Prostate gland (tissue), 2 donors: ENCODE measurements around the gene PLEKHA7. TPM values are rescaled to one million over a fixed set of nuclear protein-coding genes. Genes with fewer than 3 reads are reported as not detected.

Experiments used
- DNase-seq: peaks from one replicate; pipeline ENCODE4 v3.0.0-alpha.2; 2019; ENCODE audit warnings: low spot score
- H3K27ac ChIP-seq, 2 donors: fragments of 200-600 bp; sonication (generic); 2 replicates each; pipeline ENCODE4 v1.5.1; 2017 to 2019
- H3K27me3 ChIP-seq: fragments of 200-600 bp; sonication (generic); replicated peaks from 2 replicates; pipeline ENCODE4 v1.5.1; 2019; ENCODE audit not compliant: insufficient read depth
- H3K36me3 ChIP-seq, 2 donors: fragments of 200-600 bp; sonication (generic); 1 replicate in 1 of 2; 2 replicates in 1 of 2; pipeline versions ENCODE4 v1.5.1 to v1.8.1; 2017 to 2019
- H3K4me1 ChIP-seq: fragments of 200-600 bp; sonication (generic); replicated peaks from 2 replicates; pipeline ENCODE4 v1.5.1; 2019
- H3K4me3 ChIP-seq, 2 donors: fragments of 200-600 bp; sonication (generic); 2 replicates each; pipeline ENCODE4 v1.5.1; 2017 to 2019
- H3K9me3 ChIP-seq: fragments of 200-600 bp; sonication (generic); 2 replicates; pipeline ENCODE4 v1.5.1; 2017
- POLR2A ChIP-seq: fragments of 450-650 bp; IDR thresholded peaks from one replicate; pipeline ENCODE4 v1.6.1; 2016; ENCODE audit warnings: antibody characterized with exemption, mild to moderate bottlenecking
- POLR2AphosphoS5 ChIP-seq: sonication (generic); formaldehyde crosslinking; IDR thresholded peaks from one replicate; pipeline ENCODE4 v1.6.1; 2017; ENCODE audit warnings: antibody characterized with exemption
- WGBS: methylation state at CpG from one replicate; pipeline ENCODE4 v1.1.5; 2018; 5-methylcytosine and 5-hydroxymethylcytosine counted together
- intact Hi-C: fragments of 100-400 bp; cut with DNase I; formaldehyde crosslinking; loops from one replicate; pipeline ENCODE4 v1.14.2; 2022
- total RNA-seq, 2 donors: library from RNA; depleted of rRNA; stranded (reverse); fragments of >200 nt; gene quantifications; one replicate each; pipeline ENCODE4 v1.1.0, GENCODE V29; 2016
- TF ChIP-seq, protein P1 (sequence below), 4 experiments: fragments of 200-600 bp in 2 of 4; fragments of 450-650 bp in 2 of 4; sonication (generic) in 2 of 4; IDR thresholded peaks; 1 replicate in 3 of 4; 2 replicates in 1 of 4; pipeline ENCODE4 v1.5.1; 2016 to 2019; ENCODE audit warnings: antibody characterized with exemption in 4 of 4, mild to moderate bottlenecking in 2 of 4, moderate library complexity in 2 of 4

Gene PLEKHA7
- total RNA-seq, 2 donors from 2014 or later = 14.6 to 38.3 TPM

DNA sequence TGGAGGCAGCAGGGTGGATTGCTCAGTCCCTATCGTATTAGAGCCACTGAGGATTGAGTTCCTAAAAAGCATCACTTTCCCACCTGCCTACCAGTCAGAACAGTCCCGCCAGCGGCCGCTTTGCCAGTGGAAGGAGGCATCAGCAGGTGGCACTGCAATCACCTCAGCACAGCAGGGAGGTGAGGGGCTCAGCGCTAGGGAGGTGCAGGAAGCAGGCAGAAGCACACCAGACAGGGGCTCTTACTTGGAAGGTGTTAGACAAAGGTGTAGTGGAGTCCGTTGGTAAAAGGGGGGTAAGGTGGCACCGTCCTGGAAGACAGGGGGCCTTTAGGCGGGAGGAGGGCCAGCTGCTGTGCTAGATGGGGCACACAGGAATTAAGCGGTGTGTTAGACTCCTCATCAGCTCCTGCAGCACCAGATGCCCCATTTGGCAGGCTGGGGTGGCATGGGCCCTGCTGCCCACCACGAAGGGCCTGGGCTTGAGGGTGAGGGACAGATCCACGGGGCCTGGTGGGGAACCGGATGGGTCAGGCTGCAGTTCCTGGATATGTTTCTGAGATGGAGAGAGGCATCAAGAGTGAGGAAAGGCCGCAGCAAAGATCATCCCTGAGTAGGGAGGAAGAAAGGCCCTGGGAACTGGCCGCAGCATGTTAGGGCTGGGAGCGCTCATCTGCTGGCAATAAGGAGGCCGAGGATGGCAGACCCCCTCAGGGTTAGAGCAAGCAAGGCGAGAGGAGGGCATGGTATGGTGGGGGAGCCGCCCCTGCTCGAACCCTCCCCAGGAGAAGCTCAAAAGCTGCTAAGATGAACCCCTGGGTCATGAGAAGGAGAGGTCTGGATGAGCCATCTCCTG is 233.3 kb downstream of the PLEKHA7 start:
- DNase-seq = no peak
- H3K4me1 ChIP-seq = no peaks in the 10 kb centered on the region
- intact Hi-C loops = loop anchor here (10.0 kb wide), 1 partner anchor 284 kb away; no protein-coding TSS in a partner anchor
- no peak overlapping the region for H3K27ac ChIP-seq
- H3K9me3 ChIP-seq = no peaks in the 10 kb centered on the region
- H3K4me3 ChIP-seq = no peak overlapping the region
- no peaks in the 10 kb centered on the region for H3K36me3 ChIP-seq
- TF ChIP-seq POLR2A = no peak
- TF ChIP-seq, protein P1, sequence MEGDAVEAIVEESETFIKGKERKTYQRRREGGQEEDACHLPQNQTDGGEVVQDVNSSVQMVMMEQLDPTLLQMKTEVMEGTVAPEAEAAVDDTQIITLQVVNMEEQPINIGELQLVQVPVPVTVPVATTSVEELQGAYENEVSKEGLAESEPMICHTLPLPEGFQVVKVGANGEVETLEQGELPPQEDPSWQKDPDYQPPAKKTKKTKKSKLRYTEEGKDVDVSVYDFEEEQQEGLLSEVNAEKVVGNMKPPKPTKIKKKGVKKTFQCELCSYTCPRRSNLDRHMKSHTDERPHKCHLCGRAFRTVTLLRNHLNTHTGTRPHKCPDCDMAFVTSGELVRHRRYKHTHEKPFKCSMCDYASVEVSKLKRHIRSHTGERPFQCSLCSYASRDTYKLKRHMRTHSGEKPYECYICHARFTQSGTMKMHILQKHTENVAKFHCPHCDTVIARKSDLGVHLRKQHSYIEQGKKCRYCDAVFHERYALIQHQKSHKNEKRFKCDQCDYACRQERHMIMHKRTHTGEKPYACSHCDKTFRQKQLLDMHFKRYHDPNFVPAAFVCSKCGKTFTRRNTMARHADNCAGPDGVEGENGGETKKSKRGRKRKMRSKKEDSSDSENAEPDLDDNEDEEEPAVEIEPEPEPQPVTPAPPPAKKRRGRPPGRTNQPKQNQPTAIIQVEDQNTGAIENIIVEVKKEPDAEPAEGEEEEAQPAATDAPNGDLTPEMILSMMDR (IDR thresholded peaks at IDR 0.05) = no peak
- no peaks in the 10 kb centered on the region for H3K27me3 ChIP-seq
- 91% methylated on average over 19 of the region's 19 CpGs for WGBS

DNA sequence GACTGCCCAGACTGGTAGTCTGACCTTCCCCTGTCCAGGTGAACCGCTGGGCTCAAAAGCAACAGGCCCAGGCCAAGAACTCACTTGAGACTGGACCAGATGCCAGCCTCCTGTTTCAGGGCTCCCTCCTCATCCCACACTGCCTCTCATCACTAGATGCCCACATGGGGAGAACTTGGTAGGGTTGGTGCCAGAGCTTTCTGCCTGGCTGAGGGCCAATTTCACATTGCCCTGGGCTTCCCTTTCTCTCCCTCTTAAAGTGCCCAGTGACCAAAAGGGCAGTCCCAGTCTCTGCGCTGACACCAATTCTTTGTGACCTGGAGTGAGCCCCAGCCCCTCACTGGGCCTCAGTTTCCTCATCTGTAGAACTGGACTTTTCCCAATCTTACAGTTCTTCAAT is 234.1 kb downstream of the PLEKHA7 start:
- TF ChIP-seq, protein P1 (IDR thresholded peaks at IDR 0.05) = no peak
- TF ChIP-seq POLR2AphosphoS5 = no peak
- Histone ChIP-seq H3K36me3 (no peaks in the 10 kb centered on the region), H3K27ac (no peak overlapping the region), H3K4me1 (no peaks in the 10 kb centered on the region), H3K27me3 (no peaks in the 10 kb centered on the region), H3K9me3 (no peaks in the 10 kb centered on the region), H3K4me3 (no peak overlapping the region)
- WGBS = 93% methylated on average over 2 of the region's 2 CpGs
- intact Hi-C loops = loop anchor here (10.0 kb wide), 1 partner anchor 285 kb away; no protein-coding TSS in a partner anchor
- DNase-seq = no peak

GRCh38 chr11:16779436-16779835 is 234.8 kb downstream of the PLEKHA7 start:
- no peaks in the 10 kb centered on the region for H3K27me3 ChIP-seq
- H3K9me3 ChIP-seq = no peaks in the 10 kb centered on the region
- no peaks in the 10 kb centered on the region for H3K4me1 ChIP-seq
- H3K36me3 ChIP-seq = no peaks in the 10 kb centered on the region
- H3K4me3 ChIP-seq = no peak overlapping the region
- DNase-seq = no peak
- TF ChIP-seq POLR2A (no peak), POLR2AphosphoS5 (no peak)
- TF ChIP-seq, protein P1 (IDR thresholded peaks at IDR 0.05) = no peak
- no peak overlapping the region for H3K27ac ChIP-seq
- WGBS = 86% methylated on average over 8 of the region's 8 CpGs
- intact Hi-C loops = no loop called here

DNA sequence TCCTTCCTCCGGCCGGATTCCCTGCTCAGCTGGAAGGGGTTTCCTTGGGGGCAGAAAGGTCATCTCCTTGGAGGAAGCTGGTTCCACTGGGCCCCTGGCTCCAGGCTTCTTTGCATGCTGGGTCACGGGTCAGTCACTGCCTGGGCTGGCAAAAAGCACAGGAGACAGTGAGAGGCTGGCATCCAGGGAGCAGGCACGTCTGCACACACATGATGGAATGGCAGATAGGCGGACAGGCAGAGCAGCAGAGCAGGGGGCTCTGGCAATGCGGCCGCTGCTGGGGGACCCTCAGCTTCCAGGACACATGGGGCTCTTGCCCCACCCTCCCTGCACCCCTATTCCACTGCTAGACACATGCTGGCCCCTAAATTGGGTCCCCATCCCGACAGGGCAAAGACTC is 235.3 kb downstream of the PLEKHA7 start:
- Histone ChIP-seq H3K9me3 (no peaks in the 10 kb centered on the region), H3K27me3 (no peaks in the 10 kb centered on the region), H3K36me3 (no peaks in the 10 kb centered on the region), H3K27ac (no peak overlapping the region), H3K4me3 (no peak overlapping the region), H3K4me1 (no peaks in the 10 kb centered on the region)
- WGBS = 94% methylated on average over 8 of the region's 8 CpGs
- no peak for DNase-seq
- TF ChIP-seq POLR2AphosphoS5 = no peak
- TF ChIP-seq POLR2A = no peak
- TF ChIP-seq, protein P1 (IDR thresholded peaks at IDR 0.05) = no peak
- intact Hi-C loops = no loop called here

DNA sequence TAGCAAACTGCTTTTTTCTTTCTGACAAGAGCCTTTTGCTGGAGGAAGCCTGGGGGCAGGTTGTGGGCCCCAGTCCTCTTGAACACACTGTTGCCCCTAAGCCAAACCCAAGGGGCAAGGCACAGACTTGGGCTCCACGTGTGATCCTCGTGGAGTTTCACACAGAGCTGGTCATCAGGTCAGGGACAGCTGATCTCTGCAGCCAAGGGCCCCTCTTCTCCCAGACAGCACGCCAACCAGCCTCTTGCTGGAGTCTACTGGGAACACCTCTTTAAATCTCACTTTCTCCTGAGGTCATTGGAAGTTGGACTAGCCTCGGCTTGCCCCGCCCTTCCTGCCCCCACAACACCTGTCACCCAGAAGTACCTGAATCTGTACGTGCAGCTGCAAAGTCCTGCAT is 235.9 kb downstream of the PLEKHA7 start:
- no peaks in the 10 kb centered on the region for H3K36me3 ChIP-seq
- H3K27me3 ChIP-seq = no peaks in the 10 kb centered on the region
- no peak for TF ChIP-seq POLR2AphosphoS5
- TF ChIP-seq POLR2A = no peak
- TF ChIP-seq, protein P1 (IDR thresholded peaks at IDR 0.05) = no peak
- H3K9me3 ChIP-seq = no peaks in the 10 kb centered on the region
- H3K4me1 ChIP-seq = no peaks in the 10 kb centered on the region
- no peak overlapping the region for H3K4me3 ChIP-seq
- 94% methylated on average over 6 of the region's 6 CpGs for WGBS
- no peak for DNase-seq
- no peak overlapping the region for H3K27ac ChIP-seq
- intact Hi-C loops = no loop called here
